ENCODE measurements around the gene EQTN.
"Not testable (repeated sequence)": the region's sequence is repeated elsewhere in the genome, so short reads cannot be mapped to it uniquely, and the experiment has no call there.

EQTN gene

DNA sequence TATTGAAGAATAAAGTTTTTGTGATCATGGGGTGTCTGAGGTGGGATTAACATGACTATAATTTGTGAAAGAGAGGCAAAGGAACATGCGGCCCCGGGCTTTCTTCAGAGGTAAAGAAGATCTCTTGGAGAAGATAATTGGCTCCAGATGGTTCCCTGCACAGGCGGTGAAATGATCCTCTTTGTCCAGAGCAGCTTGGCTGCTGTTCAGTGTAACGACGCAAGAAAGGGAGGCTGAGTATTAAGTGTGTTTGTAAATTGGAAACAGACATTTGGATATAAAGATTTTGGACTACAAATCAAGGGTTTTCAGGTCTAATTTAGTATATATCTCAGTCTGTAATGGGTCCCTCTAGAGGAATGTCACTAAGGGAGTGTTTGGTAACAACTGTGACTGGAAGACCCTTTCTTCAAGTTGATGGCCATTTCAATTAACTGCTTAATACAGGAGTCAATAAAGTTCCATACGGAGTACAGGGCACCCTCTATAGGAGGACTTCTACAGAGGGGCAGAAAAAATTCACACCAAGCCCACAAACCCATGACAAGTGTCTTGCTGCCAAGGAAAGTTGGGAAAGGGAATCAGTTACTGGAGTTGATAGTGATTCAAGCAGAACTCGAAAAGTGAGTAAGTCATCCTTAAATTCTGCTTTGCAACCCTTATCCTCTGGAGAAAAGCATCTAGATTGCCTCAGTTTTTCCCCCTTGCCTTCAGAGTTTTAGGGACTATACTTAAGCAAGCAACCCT lies 4.1 kb downstream of the EQTN start:
- no peak for DNase-seq

DNA sequence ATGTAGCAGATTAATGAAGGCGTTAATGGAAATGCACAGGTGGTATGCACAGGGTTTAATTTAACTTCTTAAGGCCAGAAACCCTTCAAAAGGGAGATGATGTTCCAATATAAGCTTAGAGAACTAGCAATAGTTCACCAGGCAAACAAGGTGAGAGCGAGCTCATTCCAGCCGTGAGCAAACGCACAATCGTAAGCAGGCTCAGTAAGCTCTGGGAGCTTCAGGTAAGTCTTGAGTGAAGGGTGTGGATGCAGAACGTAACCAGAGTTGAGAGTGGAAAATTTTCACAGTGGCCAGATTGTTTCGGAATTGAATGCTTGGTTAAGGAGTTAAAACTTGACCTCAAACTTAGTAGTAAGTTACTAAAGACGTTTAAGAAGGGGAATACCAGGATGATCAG lies 5.7 kb downstream of the EQTN start:
- no peak for DNase-seq

DNA sequence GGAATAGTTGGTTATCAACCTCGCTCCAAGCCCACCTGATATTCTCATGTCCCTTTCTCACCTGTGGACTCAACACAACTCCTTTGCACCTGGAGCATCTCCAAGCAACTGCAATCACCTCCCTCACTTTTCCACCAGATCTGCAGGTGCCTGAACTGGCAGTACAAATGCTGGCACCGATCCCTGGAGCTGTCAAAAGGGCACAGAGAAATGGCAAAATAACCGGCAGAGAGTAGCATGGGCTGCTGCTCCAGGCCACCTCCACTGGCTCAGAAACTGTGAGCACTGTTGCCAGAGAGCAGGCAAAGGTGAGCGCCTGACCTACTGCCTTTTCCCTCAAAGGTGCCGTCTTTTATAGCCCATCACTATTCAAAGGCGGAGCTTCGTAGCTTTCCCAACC lies 14.7 kb downstream of the EQTN start:
- DNase-seq: no peak

DNA sequence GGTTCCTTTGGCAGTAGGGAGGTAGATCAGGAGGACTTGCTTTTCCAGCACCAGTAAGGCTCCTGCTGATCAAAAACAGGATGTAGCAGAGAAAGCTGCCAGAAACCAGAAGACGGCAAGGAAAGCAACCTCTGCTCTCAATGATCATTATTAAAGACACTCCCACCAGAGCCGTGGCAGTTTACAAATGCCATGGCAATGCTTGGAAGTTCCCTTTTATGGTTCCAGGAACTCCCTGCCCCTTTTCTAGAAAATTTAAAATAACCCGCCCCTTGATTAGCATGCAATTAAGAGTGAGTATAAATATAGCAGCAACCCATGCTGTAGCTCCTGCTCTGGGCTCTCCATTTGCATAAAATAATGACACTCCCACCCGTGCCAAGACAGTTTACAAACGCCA lies 16.1 kb downstream of the EQTN start:
- no peak for DNase-seq

DNA sequence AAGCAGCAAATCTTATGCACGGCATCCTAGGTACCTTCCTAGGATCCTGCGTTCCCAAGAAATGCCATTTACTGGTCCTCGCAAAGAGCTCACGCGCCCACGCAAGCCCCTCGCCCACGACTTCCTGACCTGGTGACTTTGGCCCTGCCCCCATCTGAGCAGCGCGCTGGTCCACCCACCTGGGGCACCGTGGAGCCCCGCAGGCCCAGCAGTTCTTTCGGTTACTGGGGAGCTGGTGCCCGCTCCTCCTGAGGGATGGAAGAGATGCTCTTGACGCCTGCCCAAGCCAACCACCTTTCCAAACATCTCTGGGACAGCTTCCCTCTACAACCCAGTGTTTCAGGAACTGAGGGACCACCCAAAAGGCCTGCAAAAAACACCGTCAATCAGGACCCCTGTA lies 16.7 kb downstream of the EQTN start:
- no peak for DNase-seq

DNA sequence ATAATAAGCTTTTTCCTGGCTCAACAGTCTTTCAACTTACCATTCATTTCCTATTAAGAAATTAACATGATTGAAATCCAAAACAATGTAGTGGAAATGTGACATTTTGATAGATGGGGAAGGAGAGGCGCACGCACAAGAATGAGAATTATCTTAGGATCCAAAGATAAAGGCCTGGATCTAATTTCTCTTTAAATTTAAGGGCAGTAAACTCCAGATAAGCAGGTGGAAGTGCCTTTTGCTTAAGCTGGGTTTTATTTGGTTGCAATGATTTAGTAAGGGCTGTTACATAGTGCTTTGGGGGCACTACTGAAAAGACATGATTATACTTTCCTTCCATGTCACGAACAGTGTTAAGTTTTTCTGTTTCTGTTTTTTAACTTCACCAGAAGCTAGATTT lies 17.3 kb downstream of the EQTN start:
- no peak for DNase-seq

DNA sequence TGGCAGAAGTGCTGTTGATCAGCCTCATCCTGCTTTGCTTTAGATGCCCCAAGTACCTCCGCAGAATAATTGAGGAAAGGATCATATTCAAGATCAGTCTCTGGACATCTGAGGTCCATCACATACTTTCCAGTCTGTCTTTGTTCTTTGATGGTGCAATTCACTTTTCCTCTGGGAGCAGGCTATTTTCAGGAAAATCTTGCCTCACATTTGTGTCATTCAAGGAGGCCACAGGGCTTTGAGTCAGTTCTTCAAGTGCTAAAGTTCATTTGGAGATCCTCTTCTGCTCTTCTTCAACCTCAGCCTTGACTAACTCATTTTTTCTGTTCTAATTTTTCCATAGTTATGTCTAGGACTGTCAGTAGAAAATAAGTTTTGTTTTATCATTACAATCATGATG lies 18.6 kb downstream of the EQTN start:
- DNase-seq: no peak

DNA sequence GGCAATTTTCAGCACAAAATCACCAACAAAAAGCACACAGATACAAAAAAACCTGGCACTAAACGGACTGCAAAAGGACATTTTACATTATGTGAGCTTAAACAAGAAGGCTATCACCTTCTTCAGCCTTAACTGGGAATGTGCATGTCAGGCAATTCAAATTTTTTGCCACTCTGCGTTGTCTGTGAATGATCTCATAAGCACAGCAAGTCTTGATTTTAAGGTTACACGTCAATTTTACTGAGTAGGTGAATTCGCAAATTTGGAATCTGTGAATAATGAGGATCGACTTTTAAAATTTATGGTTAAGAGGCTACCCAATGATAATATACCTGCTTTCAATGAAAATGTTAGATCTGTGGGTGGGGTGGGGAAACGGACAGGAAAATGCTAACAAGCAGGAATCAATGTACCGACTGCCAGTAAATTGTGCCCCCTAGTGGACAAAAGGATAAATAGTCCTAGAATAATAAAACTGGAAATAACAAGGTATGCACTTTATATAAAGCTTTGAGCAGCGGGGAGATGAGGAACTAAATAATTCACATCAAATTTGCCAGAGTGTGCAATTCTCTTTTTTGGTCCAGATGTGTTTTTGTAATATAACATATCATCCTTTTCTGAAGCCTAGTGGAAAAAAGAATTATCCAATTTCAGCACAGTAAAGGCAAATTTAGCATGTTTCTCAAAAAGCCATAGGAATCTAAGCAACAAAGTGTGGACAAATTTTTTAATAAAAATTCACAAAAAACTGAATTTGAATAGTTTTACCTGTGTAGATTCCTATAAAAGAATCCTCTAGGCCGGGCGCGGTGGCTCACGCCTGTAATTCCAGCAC lies 20.5 kb downstream of the EQTN start:
- no peak for DNase-seq

DNA sequence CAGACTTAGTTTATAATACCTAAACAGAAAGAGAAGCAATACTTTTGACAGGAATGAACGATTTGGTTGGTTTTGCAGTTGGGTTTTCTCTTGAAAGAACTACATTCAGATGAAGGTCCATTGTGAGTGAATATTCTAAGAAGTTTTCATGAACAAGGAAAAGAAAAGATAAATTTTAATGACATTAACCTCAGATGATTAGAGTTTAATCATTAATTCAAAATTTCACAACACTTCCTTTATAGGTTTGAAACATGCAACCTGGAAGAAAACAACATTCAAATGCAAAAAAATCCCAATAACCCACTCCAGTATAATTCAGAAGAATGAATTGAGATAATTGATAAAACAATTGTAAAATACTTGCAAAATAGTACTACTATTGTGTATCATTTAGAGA lies 23.8 kb downstream of the EQTN start:
- DNase-seq: no peak

DNA sequence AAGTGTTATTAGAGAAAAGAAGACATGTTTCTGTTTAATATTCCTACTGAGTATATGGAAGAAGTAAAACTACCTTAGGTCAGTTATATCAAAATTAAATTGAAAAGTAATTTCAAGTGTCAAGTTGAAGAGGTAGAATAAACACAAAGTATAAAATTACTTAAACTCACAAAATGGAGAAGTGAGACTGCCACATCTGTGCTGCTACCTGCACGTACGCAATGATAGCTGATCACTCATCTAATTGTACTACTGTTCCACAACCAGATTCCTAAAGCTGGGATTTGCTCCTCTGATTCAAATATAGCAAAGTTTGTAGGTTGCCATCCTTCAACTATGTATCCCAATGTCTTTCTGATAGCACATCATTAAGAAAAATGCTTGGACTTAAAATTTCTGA lies 24.8 kb downstream of the EQTN start:
- DNase-seq: no peak

DNA sequence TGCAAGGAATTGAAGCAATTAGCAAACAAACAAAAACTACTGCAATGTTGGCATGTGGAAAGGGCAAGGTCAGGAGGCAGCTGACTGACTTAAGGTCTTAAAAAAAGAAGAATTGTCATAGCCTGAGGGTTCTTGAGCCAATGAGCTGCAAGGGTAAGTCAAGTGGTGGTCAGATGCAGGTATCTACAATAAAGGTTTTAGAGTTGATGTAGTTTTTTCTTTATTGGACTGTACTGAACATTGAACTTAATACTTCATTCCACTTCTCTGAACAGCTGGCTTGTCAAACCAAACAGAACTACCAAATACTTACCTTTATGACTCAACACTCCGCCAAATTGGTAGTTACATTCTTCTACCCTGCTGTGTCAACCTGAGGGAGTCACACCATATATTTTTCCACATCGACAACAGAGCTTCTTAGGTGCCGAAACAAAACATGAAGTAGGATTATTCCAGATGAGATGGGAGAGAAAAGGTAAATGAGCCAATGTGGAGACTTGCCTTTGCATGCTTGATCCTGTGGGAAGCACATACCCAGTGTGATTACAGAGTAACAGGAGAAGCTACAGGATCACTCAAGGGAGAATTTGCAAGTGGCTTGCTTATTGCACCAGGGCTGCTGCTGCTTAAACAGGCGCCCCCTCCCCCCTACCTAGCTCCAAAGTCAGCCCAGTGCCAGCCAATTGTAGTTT lies 35.3 kb downstream of the EQTN start:
- no peak for DNase-seq

DNA sequence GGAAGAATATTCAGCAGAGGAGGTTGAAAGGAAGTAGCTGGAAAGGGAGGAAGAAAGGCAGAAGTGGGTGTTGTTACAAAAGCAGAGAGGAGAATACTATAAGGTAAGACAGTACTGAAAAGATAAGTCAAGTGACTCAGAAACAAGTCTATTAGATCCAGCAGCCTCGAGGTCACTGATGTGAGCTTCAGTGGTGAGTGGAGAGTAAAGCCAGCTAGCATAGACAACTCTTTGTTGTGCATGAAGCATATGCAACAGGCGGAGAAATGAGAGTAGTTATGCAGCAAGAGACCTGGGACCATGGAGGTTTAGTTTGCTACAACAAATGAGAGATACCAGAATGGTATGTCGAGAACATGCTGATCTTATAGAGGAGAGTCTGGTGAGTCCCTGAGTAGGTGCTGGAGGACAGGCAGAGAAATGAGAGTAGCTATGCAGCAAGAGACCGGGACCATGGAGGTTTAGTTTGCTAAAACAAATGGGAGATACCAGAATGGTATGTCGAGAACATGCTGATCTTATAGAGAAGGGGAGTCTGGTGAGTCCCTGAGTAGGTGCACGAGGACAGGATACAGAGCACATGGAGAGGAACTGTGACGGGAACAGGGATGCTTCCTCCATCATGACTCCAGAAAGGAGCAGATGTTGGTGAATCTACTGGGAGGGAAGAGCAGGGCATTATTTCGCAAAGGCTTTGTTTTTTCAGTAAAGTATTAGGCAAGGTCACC lies 36.0 kb downstream of the EQTN start:
- no peak for DNase-seq

DNA sequence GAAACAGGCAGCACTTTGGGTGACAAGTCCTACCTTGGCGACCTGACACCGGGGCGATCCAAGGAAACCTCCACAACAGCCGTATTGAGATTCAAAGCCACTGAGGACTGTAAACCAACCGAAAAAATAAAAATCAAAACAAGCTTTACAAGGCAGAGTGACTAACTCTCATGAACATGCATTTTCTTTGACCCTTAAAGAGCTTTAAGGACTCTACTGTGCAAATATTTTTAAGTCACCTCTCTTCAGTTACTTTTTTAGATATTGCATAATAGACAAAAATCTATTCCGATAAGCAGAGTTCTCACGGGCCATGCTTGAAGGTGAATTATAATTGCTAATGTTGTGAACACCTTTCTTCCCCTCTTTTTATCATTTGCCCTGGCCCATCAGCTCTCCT lies 38.3 kb downstream of the EQTN start:
- DNase-seq: no peak

DNA sequence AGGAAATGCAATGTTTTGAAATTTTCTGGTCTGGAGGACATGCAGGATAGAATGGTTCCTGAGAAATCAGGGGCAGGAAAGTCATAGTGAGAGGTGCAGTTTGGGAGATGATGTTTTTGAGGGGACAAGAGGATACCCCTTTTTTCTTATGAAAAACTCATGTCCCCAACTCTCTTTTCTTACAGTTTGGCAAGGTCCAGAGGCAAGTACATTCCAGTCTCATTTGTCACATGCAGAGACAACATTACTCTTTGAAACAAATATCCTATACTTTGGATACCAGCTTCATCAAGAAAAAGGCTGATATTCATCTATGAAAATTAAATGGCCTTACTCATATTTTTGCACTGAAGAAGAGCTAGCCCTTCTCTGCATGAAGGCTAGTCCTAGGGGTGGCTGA lies 48.2 kb downstream of the EQTN start:
- DNase-seq: no peak

DNA sequence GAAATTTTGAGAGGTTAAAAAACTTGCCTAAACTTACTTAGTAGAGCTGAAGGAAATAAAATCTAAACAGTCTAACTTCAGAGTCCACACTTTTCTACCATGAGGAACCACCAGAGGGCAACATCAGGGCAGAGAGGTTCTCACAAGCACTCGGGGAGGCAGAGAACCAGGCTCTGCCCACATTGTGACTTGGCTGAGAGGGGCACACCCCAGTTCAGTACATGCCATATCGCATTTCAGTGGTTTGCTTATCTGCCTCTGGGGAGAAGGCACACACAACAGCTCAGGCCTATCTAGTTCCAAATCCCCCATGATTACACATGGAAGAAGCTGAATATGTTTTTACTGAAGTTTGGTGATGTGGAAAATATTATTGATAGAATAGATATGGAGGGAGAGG lies 49.2 kb downstream of the EQTN start:
- DNase-seq: no peak

DNA sequence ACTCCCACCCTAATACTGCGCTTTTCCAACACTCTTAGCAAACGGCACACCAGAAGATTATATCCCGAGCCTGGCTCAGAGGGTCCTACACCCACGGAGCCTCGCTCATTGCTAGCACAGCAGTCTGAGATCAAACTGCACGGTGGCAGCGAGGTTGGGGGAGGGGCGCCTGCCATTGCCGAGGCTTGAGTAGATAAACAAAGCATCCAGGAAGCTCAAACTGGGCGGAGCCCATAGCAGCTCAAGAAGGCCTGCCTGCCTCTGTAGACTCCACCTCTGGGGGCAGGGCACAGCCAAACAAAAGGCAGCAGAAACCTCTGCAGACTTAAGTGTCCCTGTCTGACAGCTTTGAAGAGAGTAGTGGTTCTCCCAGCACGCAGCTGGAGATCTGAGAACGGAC lies 57.3 kb downstream of the EQTN start:
- not testable (repeated sequence) for DNase-seq
